ENCODE measurements around the gene LGSN.
"Not testable (repeated sequence)": the region's sequence is repeated elsewhere in the genome, so short reads cannot be mapped to it uniquely, and the experiment has no call there.

The LGSN gene

GRCh38 chr6:63319939-63320338 lies at the start of gene LGSN:
TSS of gene LGSN (minus strand) at chr6:63319983. CDS start at chr6:63319943, 40 bp downstream.
- TF ChIP-seq, protein P1, sequence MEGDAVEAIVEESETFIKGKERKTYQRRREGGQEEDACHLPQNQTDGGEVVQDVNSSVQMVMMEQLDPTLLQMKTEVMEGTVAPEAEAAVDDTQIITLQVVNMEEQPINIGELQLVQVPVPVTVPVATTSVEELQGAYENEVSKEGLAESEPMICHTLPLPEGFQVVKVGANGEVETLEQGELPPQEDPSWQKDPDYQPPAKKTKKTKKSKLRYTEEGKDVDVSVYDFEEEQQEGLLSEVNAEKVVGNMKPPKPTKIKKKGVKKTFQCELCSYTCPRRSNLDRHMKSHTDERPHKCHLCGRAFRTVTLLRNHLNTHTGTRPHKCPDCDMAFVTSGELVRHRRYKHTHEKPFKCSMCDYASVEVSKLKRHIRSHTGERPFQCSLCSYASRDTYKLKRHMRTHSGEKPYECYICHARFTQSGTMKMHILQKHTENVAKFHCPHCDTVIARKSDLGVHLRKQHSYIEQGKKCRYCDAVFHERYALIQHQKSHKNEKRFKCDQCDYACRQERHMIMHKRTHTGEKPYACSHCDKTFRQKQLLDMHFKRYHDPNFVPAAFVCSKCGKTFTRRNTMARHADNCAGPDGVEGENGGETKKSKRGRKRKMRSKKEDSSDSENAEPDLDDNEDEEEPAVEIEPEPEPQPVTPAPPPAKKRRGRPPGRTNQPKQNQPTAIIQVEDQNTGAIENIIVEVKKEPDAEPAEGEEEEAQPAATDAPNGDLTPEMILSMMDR (IDR thresholded peaks at IDR 0.05; ENCODE audit: insufficient read depth, low read length, missing control alignments) = no peak
- no peak for DNase-seq (ENCODE audit: low read depth, low spot score)
- H3K4me3 ChIP-seq (ENCODE audit: low read depth, low read length) = no peak within 1 kb of the TSS
- POLR2A ChIA-PET = no interaction called here
- CTCF ChIA-PET = no interaction called here

- CTCF ChIA-PET = no interaction called here
Observed at GRCh38 chr6:63368347-63368746, 48.6 kb upstream of the LGSN start.

DNA sequence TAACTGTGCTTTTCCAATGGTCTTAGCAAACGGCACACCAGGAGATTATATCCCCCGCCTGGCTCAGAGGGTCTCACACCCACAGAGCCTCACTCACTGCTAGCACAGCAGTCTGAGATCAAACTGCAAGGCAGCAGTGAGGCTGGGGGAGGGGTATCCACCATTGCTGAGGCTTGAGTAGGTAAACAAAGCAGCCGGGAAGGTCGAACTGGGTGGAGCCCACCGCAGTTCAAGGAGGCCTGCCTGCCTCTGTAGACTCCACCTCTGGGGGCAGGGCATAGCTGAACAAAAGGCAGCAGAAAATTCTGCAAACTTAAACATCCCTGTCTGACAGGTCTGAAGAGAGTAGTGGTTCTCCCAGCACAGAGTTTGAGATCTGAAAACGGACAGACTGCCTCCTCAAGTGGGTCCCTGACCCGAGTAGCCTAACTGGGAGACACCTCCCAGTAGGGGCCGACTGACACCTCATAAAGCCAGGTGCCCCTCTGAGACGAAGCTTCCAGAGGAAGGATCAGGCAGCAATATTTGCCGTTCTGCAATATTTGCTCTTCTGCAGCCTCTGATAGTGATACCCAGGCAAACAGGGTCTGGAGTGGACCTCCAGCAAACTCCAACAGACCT lies 42.8 kb upstream of the LGSN start:
- CTCF ChIA-PET; H3K4me3 ChIP-seq (ENCODE audit: low read depth, low read length); POLR2A ChIA-PET: not testable (repeated sequence)

More at GRCh38 chr6:63368347-63368746, 48.6 kb upstream of the LGSN start:
- TF ChIP-seq, protein P1 (IDR thresholded peaks at IDR 0.05; ENCODE audit: insufficient read depth, low read length, missing control alignments) = no peak
- H3K4me3 ChIP-seq (ENCODE audit: low read depth, low read length) = no peak overlapping the region
- DNase-seq (ENCODE audit: low read depth, low spot score) = no peak
- POLR2A ChIA-PET = no interaction called here

DNA sequence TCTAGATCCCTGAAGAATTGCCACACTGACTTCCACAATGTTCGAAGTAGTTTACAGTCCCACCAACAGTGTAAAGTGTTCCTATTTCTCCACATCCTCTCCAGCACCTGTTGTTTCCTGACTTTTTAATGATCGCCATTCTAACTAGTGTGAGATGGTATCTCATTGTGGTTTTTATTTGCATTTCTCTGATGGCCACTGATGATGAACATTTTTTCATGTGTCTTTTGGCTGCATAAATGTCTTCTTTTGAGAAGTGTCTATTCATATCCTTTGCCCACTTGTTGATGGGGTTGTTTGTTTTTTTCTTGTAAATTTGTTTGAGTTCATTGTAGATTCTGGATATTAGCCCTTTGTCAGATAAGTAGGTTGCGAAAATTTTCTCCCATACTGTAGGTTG lies 37.6 kb upstream of the LGSN start:
- POLR2A ChIA-PET; DNase-seq (ENCODE audit: low read depth, low spot score); H3K4me3 ChIP-seq (ENCODE audit: low read depth, low read length); CTCF ChIA-PET: not testable (repeated sequence)

More for the DNA sequence above, 42.8 kb upstream of the LGSN start:
- DNase-seq (ENCODE audit: low read depth, low spot score) = not testable (repeated sequence)

DNA sequence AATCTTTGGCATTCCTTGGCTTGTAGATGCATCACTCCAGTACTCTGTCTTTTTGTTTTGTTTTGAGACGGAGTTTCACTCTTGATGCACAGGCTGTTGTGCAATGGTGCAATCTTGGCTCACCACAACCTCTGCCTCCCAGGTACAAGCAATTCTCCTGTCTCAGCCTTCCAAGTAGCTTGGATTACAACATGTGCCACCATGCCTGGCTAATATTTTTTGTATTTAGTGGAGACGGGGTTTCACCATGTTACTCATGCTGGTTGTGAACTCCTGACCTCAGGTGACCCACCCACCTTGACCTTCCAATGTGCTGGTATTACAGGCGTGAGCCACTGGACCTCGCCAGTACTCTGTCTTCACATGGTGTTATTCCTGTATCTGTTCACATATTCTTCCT lies 35.8 kb upstream of the LGSN start:
- TF ChIP-seq, protein P1 (IDR thresholded peaks at IDR 0.05; ENCODE audit: insufficient read depth, low read length, missing control alignments) = no peak
- CTCF ChIA-PET = no interaction called here
- POLR2A ChIA-PET = no interaction called here
- H3K4me3 ChIP-seq (ENCODE audit: low read depth, low read length) = no peak overlapping the region
- no peak for DNase-seq (ENCODE audit: low read depth, low spot score)

DNA sequence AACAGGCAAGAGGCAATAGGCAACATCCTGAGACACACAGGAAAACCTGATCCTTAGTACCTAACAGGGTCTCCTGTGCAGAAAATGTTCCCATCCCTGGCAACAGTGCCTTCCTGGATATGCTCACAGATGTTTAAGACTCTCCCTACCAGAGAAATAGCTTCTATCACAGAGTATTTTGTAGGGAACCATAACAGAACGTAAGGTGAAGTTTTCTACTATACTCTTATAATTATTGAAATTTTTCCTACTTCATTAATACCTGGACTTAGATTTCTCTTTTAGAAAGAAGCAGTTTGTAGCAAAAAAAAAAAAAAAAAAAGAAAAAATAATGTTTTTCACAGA lies 33.5 kb upstream of the LGSN start:
- no peak overlapping the region for H3K4me3 ChIP-seq (ENCODE audit: low read depth, low read length)
- ChIA-PET CTCF (interaction anchor here (0.7 to 6.5 kb wide), 16 partner anchors 9 to 463 kb away, joined by 3 to 164 read pairs (median 4); partner anchors contain the start of gene PHF3), POLR2A (no interaction called here)
- no peak for DNase-seq (ENCODE audit: low read depth, low spot score)
- TF ChIP-seq, protein P1 (IDR thresholded peaks at IDR 0.05; ENCODE audit: insufficient read depth, low read length, missing control alignments) = no peak

GRCh38 chr6:63352544-63353285 lies 32.9 kb upstream of the LGSN start:
- ChIA-PET POLR2A (no interaction called here), CTCF (interaction anchor here (0.7 to 6.5 kb wide), 19 partner anchors 9 to 463 kb away, joined by 3 to 164 read pairs (median 3); partner anchors contain the start of gene PHF3)
- DNase-seq (ENCODE audit: low read depth, low spot score) = no peak
- TF ChIP-seq, protein P1 (IDR thresholded peaks at IDR 0.05; ENCODE audit: insufficient read depth, low read length, missing control alignments) = peak; percentile 58
- H3K4me3 ChIP-seq (ENCODE audit: low read depth, low read length) = no peak overlapping the region
